ENCODE results near the gene DEDD. TPM values are rescaled to one million over a fixed set of nuclear protein-coding genes. Genes with fewer than 3 reads are reported as not detected.
A peak's percentile ranks its signal among the peaks of the same experiment; 100 is the strongest.

DEDD gene
- total and polyA plus RNA-seq, 2 donors from 2014 or later: 23.2 to 37.2 TPM

- Histone ChIP-seq H3K9ac (ENCODE audit: low read length in 3 of 3) (no peak overlapping the region), H3K36me3 (ENCODE audit: control insufficient read depth in 2 of 3, insufficient read depth in 3 of 3, low read length in 3 of 3) (peaks cover 11 to 62% (median 20%) of the 10 kb centered on the region in 3 donors), H3K4me1 (ENCODE audit: control insufficient read depth in 2 of 3, insufficient read depth in 2 of 3, low read depth in 1 of 3, low read length in 3 of 3) (peaks cover 0 to 22% (median 12%) of the 10 kb centered on the region in 3 donors), H3K27me3 (ENCODE audit: control insufficient read depth, insufficient read depth, low read length) (no peaks in the 10 kb centered on the region), H3K9me3 (ENCODE audit: control insufficient read depth in 2 of 3, insufficient read depth in 1 of 3, low read length in 3 of 3) (no peaks in the 10 kb centered on the region), H3K4me3 (ENCODE audit: low read length in 3 of 3) (no peak overlapping the region), H3K27ac (ENCODE audit: low read depth in 2 of 2, low read length in 2 of 2) (peak overlapping the region in 1 of 2 donors; percentile 49)
- DNase-seq: no peak
- no peak for FAIRE-seq
- no peak for TF ChIP-seq CTCF (IDR thresholded peaks at IDR 0.05; ENCODE audit: borderline replicate concordance, extremely low read depth, insufficient read depth)
- intact Hi-C loops (cut with DNase I): no loop called here
Observed at GRCh38 chr1:161171696-161172095, 39.2 kb upstream of the DEDD start.

GRCh38 chr1:161171191-161171590 is 38.7 kb upstream of the DEDD start:
- H3K27ac ChIP-seq (ENCODE audit: low read depth in 2 of 2, low read length in 2 of 2): no peak overlapping the region
- intact Hi-C loops (cut with DNase I): no loop called here
- no peak overlapping the region for H3K4me3 ChIP-seq (ENCODE audit: low read length in 3 of 3)
- peaks cover 0 to 18% (median 7%) of the 10 kb centered on the region in 3 donors for H3K4me1 ChIP-seq (ENCODE audit: control insufficient read depth in 2 of 3, insufficient read depth in 2 of 3, low read depth in 1 of 3, low read length in 3 of 3)
- no peak for FAIRE-seq
- no peaks in the 10 kb centered on the region for H3K27me3 ChIP-seq (ENCODE audit: control insufficient read depth, insufficient read depth, low read length)
- no peak for TF ChIP-seq CTCF (IDR thresholded peaks at IDR 0.05; ENCODE audit: borderline replicate concordance, extremely low read depth, insufficient read depth)
- H3K9me3 ChIP-seq (ENCODE audit: control insufficient read depth in 2 of 3, insufficient read depth in 1 of 3, low read length in 3 of 3): no peaks in the 10 kb centered on the region
- peaks cover 11 to 62% (median 20%) of the 10 kb centered on the region in 3 donors for H3K36me3 ChIP-seq (ENCODE audit: control insufficient read depth in 2 of 3, insufficient read depth in 3 of 3, low read length in 3 of 3)
- no peak for DNase-seq
- no peak overlapping the region for H3K9ac ChIP-seq (ENCODE audit: low read length in 3 of 3)

DNA sequence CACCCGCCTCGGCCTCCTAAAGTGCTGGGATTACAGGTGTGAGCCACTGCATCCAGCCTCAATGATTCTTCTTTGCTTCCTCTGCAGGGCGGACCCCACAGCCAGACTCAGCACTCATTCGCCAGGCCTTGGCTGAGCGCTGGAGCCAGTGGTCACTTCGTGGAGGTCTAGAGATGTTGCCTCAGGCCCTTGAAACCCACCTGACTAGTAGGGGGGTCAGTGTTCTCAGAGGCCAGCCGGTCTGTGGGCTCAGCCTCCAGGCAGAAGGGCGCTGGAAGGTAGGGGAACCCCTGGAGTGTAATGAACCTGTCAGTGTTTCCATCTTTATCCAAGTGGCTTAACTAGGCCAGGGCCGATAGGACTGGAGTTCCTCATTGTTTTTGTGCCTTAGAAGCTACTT is 36.4 kb upstream of the DEDD start:
- H3K36me3 ChIP-seq (ENCODE audit: control insufficient read depth in 2 of 3, insufficient read depth in 3 of 3, low read length in 3 of 3): peaks cover 9 to 54% (median 17%) of the 10 kb centered on the region in 3 donors

More for the DNA sequence above, 36.4 kb upstream of the DEDD start:
- Histone ChIP-seq H3K9me3 (ENCODE audit: control insufficient read depth in 2 of 3, insufficient read depth in 1 of 3, low read length in 3 of 3) (no peaks in the 10 kb centered on the region), H3K27me3 (ENCODE audit: control insufficient read depth, insufficient read depth, low read length) (no peaks in the 10 kb centered on the region), H3K4me1 (ENCODE audit: control insufficient read depth in 2 of 3, insufficient read depth in 2 of 3, low read depth in 1 of 3, low read length in 3 of 3) (peaks cover 0 to 10% (median 0%) of the 10 kb centered on the region in 3 donors), H3K4me3 (ENCODE audit: low read length in 3 of 3) (no peak overlapping the region), H3K9ac (ENCODE audit: low read length in 3 of 3) (no peak overlapping the region), H3K27ac (ENCODE audit: low read depth in 2 of 2, low read length in 2 of 2) (no peak overlapping the region)
- no peak for TF ChIP-seq CTCF (IDR thresholded peaks at IDR 0.05; ENCODE audit: borderline replicate concordance, extremely low read depth, insufficient read depth)
- DNase-seq (peak in 1 of 5 donors; percentile 46), FAIRE-seq (no peak)
- intact Hi-C loops (cut with DNase I): no loop called here
